IMR-90 (cell line): ENCODE results near the gene GIMD1.

ENCODE experiments used
- CHD1 ChIP-seq: IDR thresholded peaks from 2 replicates; pipeline ENCODE4 v1.6.1; 2012; ENCODE audit warnings: low read depth, low read length, improper control_type of control experiment
- CTCF ChIP-seq: conservative IDR thresholded peaks from 2 replicates; pipeline ENCODE4 v1.5.1; 2012; ENCODE audit warnings: mild to moderate bottlenecking, low read depth, low read length, improper control_type of control experiment
- ELK1 ChIP-seq: fragments of 150-350 bp; IDR thresholded peaks from 2 replicates; pipeline ENCODE4 v1.6.1; 2016; ENCODE audit warnings: low read depth, mild to moderate bottlenecking, low read length, moderate library complexity, borderline replicate concordance
- MXI1 ChIP-seq: IDR thresholded peaks from 2 replicates; pipeline ENCODE4 v1.6.1; 2012; ENCODE audit warnings: low read depth, mild to moderate bottlenecking, low read length, moderate library complexity, borderline replicate concordance
- POLR2A ChIP-seq: IDR thresholded peaks from 2 replicates; pipeline ENCODE4 v1.6.1; 2012; ENCODE audit warnings: mild to moderate bottlenecking, low read depth, low read length
- RAD21 ChIP-seq: IDR thresholded peaks from 2 replicates; pipeline ENCODE4 v1.6.1; 2012; ENCODE audit warnings: low read length, improper control_type of control experiment
- SMC3 ChIP-seq: fragments of 150-350 bp; IDR thresholded peaks from 2 replicates; pipeline ENCODE4 v1.6.1; 2016; ENCODE audit warnings: low read depth, mild to moderate bottlenecking, antibody characterized with exemption, low read length, moderate library complexity

DNA sequence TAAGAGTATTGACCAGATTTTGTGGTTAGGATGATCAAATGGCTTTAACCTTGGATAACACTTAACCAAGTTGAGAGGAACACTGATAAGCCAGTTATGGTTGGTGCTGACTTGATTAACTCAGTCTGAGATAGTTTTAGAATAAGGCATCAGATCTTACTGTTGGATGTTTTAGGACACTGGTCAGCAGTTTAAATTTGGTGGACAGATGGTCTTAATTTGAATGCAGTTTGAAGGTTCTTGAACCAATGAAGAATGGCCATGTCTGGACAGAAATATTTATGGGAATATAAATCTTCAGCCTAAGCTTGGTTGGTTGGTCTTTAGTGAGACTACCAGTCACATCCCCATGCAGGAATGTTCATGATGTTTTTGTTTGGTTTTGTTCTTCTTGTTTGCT, 2.6 kb upstream of the GIMD1 start:
- no peak for TF ChIP-seq CTCF
- no peak for TF ChIP-seq POLR2A
- no peak for TF ChIP-seq ELK1
- no peak for TF ChIP-seq MXI1
- no peak for TF ChIP-seq CHD1
- no peak for TF ChIP-seq SMC3
- no peak for TF ChIP-seq RAD21
